ENCODE results near the gene FNTB. TPM values are rescaled to one million over a fixed set of nuclear protein-coding genes. Genes with fewer than 3 reads are reported as not detected.

Gene FNTB
- total RNA-seq, 1 experiment from 2014 or later = 28.1 TPM

GRCh38 chr14:65012353-65012752, 25.7 kb downstream of the FNTB start:
- BruUV-seq (replicated peaks) = no TSS peak
- Histone ChIP-seq H4K20me1 (ENCODE audit: low read length) (no peaks in the 10 kb centered on the region), H3K9me3 (ENCODE audit: low read length) (no peaks in the 10 kb centered on the region), H2AFZ (ENCODE audit: low read length) (no peak overlapping the region), H3K4me1 (ENCODE audit: insufficient read depth, low read length) (no peaks in the 10 kb centered on the region), H3K9ac (ENCODE audit: low read length) (no peak overlapping the region), H3K4me2 (ENCODE audit: low read length) (no peak overlapping the region), H3K79me2 (ENCODE audit: low read length) (no peaks in the 10 kb centered on the region), H3K36me3 (ENCODE audit: low read depth, low read length) (peaks cover 17% of the 10 kb centered on the region; the same call in 1 of the 2 replicates), H3K9me2 (replicated peaks; ENCODE audit: low read length) (no peaks in the 10 kb centered on the region), H3K27ac (ENCODE audit: low read length) (no peak overlapping the region), H3K27me3 (ENCODE audit: low read length) (no peaks in the 10 kb centered on the region), H3K4me3 (ENCODE audit: low read length) (no peak overlapping the region), H3F3A (ENCODE audit: low read length, unreplicated experiment) (no peaks in the 10 kb centered on the region)
- ChIA-PET CTCF (interaction anchor here (0.6 kb wide), 1 partner anchor 211 kb away, joined by 3 read pairs; no protein-coding TSS in a partner anchor), POLR2A (ENCODE audit: unreplicated experiment) (interaction anchor here (0.5 to 0.6 kb wide), 2 partner anchors 90 to 425 kb away, joined by 3 to 4 read pairs; partner anchors contain the start of gene MAX)
- ATAC-seq (no peak), DNase-seq (no peak)
- TF ChIP-seq EZH2phosphoT487 (IDR thresholded peaks at IDR 0.05; ENCODE audit: borderline replicate concordance, low read length) (no peak), EZH2 (IDR thresholded peaks at IDR 0.05; ENCODE audit: low read length, unreplicated experiment) (no peak), CTCF (conservative IDR thresholded peaks at IDR 0.05; ENCODE audit: low read depth, low read length) (no peak)
- intact Hi-C loops (cut with micrococcal nuclease) = no loop called here

- ChIA-PET CTCF (no interaction called here), POLR2A (ENCODE audit: unreplicated experiment) (interaction anchor here (0.6 kb wide), 1 partner anchor 298 kb away, joined by 5 read pairs; no protein-coding TSS in a partner anchor)
- Histone ChIP-seq H3K9ac (ENCODE audit: low read length) (no peak overlapping the region), H2AFZ (ENCODE audit: low read length) (no peak overlapping the region), H4K20me1 (ENCODE audit: low read length) (no peaks in the 10 kb centered on the region), H3K4me1 (ENCODE audit: insufficient read depth, low read length) (no peaks in the 10 kb centered on the region; the same call in 1 of the 2 replicates), H3K4me2 (ENCODE audit: low read length) (no peak overlapping the region), H3K27me3 (ENCODE audit: low read length) (no peaks in the 10 kb centered on the region), H3K36me3 (ENCODE audit: low read depth, low read length) (peaks cover 17% of the 10 kb centered on the region; the same call in 1 of the 2 replicates), H3F3A (ENCODE audit: low read length, unreplicated experiment) (no peaks in the 10 kb centered on the region), H3K4me3 (ENCODE audit: low read length) (no peak overlapping the region), H3K27ac (ENCODE audit: low read length) (no peak overlapping the region), H3K79me2 (ENCODE audit: low read length) (no peaks in the 10 kb centered on the region), H3K9me3 (ENCODE audit: low read length) (no peaks in the 10 kb centered on the region), H3K9me2 (replicated peaks; ENCODE audit: low read length) (no peaks in the 10 kb centered on the region)
- intact Hi-C loops (cut with micrococcal nuclease) = no loop called here
- no TSS peak for BruUV-seq (replicated peaks)
- DNase-seq (no peak), ATAC-seq (no peak)
- no peak for TF ChIP-seq EZH2phosphoT487 (IDR thresholded peaks at IDR 0.05; ENCODE audit: borderline replicate concordance, low read length)
- no peak for TF ChIP-seq CTCF (conservative IDR thresholded peaks at IDR 0.05; ENCODE audit: low read depth, low read length)
- TF ChIP-seq EZH2 (IDR thresholded peaks at IDR 0.05; ENCODE audit: low read length, unreplicated experiment) = no peak
These were observed 28.7 kb downstream of the FNTB start for GRCh38 chr14:65015391-65015790.

GRCh38 chr14:65016471-65016870, 29.8 kb downstream of the FNTB start:
- POLR2A ChIA-PET (ENCODE audit: unreplicated experiment) = no interaction called here
- TF ChIP-seq CTCF (conservative IDR thresholded peaks at IDR 0.05; ENCODE audit: low read depth, low read length) (no peak), EZH2phosphoT487 (IDR thresholded peaks at IDR 0.05; ENCODE audit: borderline replicate concordance, low read length) (no peak), EZH2 (IDR thresholded peaks at IDR 0.05; ENCODE audit: low read length, unreplicated experiment) (no peak)
- ATAC-seq = no peak
- DNase-seq = no peak
- CTCF ChIA-PET = no interaction called here
- no peak overlapping the region for H3K4me2 ChIP-seq (ENCODE audit: low read length)
- no peaks in the 10 kb centered on the region for H3K9me2 ChIP-seq (replicated peaks; ENCODE audit: low read length)
- BruUV-seq (replicated peaks) = no TSS peak
- intact Hi-C loops (cut with micrococcal nuclease) = no loop called here
- H3K4me3 ChIP-seq (ENCODE audit: low read length) = no peak overlapping the region
- H3K27me3 ChIP-seq (ENCODE audit: low read length) = no peaks in the 10 kb centered on the region
- no peaks in the 10 kb centered on the region for H3K9me3 ChIP-seq (ENCODE audit: low read length)
- H3F3A ChIP-seq (ENCODE audit: low read length, unreplicated experiment) = no peaks in the 10 kb centered on the region
- H3K36me3 ChIP-seq (ENCODE audit: low read depth, low read length) = peaks cover 17% of the 10 kb centered on the region; the same call in 1 of the 2 replicates
- no peak overlapping the region for H3K27ac ChIP-seq (ENCODE audit: low read length)
- H2AFZ ChIP-seq (ENCODE audit: low read length) = no peak overlapping the region
- no peaks in the 10 kb centered on the region for H4K20me1 ChIP-seq (ENCODE audit: low read length)
- H3K4me1 ChIP-seq (ENCODE audit: insufficient read depth, low read length) = no peaks in the 10 kb centered on the region; the same call in 1 of the 2 replicates
- H3K79me2 ChIP-seq (ENCODE audit: low read length) = no peaks in the 10 kb centered on the region
- H3K9ac ChIP-seq (ENCODE audit: low read length) = no peak overlapping the region

Data from PC-3 (cell line).